ENCODE data around the gene PHACTR1.

GRCh38 chr6:13027207-13027606, 310.6 kb downstream of the PHACTR1 start:
- no peak for TF ChIP-seq CTCF (IDR thresholded peaks at IDR 0.05; ENCODE audit: insufficient read depth, low read length)
- TF ChIP-seq REST (IDR thresholded peaks at IDR 0.05; ENCODE audit: insufficient replicate concordance, low read depth) = no peak
- no peak for TF ChIP-seq GABPA (IDR thresholded peaks at IDR 0.05; ENCODE audit: low read depth)
- TF ChIP-seq SPI1 (IDR thresholded peaks at IDR 0.05; ENCODE audit: borderline replicate concordance, low read depth) = peak; percentile 19; the same call in 1 of the 2 replicates
- no peak for TF ChIP-seq POLR2AphosphoS5 (IDR thresholded peaks at IDR 0.05; ENCODE audit: low read depth)
